Sigmoid colon (tissue), 7 donors: ENCODE measurements around the gene SLC18B1. TPM values are rescaled to one million over a fixed set of nuclear protein-coding genes. Genes with fewer than 3 reads are reported as not detected.

Experiments
- DNase-seq: peaks from one replicate; pipeline ENCODE4 v3.0.0-alpha.2; 2019
- H3K27ac ChIP-seq, 4 donors: fragments of 200-600 bp; sonication (generic); one replicate each; pipeline ENCODE4 v1.5.1; 2016 to 2019; ENCODE audit warnings: mild to moderate bottlenecking in 1 of 4
- H3K27me3 ChIP-seq, 3 donors: fragments of 200-600 bp; sonication (generic); one replicate each; pipeline ENCODE4 v1.5.1; 2019; ENCODE audit warnings: mild to moderate bottlenecking in 1 of 3
- H3K36me3 ChIP-seq, 4 donors: fragments of 200-600 bp; sonication (generic); one replicate each; pipeline ENCODE4 v1.5.1; 2016 to 2019
- H3K4me1 ChIP-seq, 4 donors: fragments of 200-600 bp; sonication (generic); one replicate each; pipeline ENCODE4 v1.5.1; 2017 to 2019
- H3K4me3 ChIP-seq, 4 donors: fragments of 200-600 bp; sonication (generic); one replicate each; pipeline ENCODE4 v1.5.1; 2017 to 2019; ENCODE audit warnings: mild to moderate bottlenecking in 2 of 4, moderate library complexity in 1 of 4
- H3K9me3 ChIP-seq, 4 donors: fragments of 200-600 bp in 3 of 4; sonication (generic) in 3 of 4; one replicate each; pipeline versions ENCODE4 v1.5.1 to v1.6.1; 2013 to 2019
- CTCF ChIP-seq, 4 experiments: fragments of 450-650 bp in 3 of 4; fragments of 200-600 bp in 1 of 4; IDR thresholded peaks; one replicate each; pipeline ENCODE4 v1.5.1; 2016 to 2019; ENCODE audit warnings: antibody characterized with exemption in 4 of 4, mild to moderate bottlenecking in 3 of 4, moderate library complexity in 2 of 4
- EP300 ChIP-seq, 4 donors: sonication (generic); formaldehyde crosslinking; IDR thresholded peaks; one replicate each; pipeline ENCODE4 v1.6.1; 2017; ENCODE audit warnings: antibody characterized with exemption in 4 of 4
- POLR2A ChIP-seq, 2 donors: fragments of 450-650 bp; IDR thresholded peaks; one replicate each; pipeline ENCODE4 v1.6.1; 2016; ENCODE audit warnings: antibody characterized with exemption in 2 of 2, mild to moderate bottlenecking in 2 of 2, moderate library complexity in 2 of 2
- POLR2AphosphoS5 ChIP-seq, 4 donors: sonication (generic); formaldehyde crosslinking; IDR thresholded peaks; one replicate each; pipeline ENCODE4 v1.6.1; 2017; ENCODE audit warnings: antibody characterized with exemption in 4 of 4
- WGBS, 2 donors: extraction: QIAGEN DNeasy Blood & Tissue Kit; methylation state at CpG; one replicate each; pipeline ENCODE4 v1.1.7; 2013; 5-methylcytosine and 5-hydroxymethylcytosine counted together
- intact Hi-C: fragments of 100-400 bp; cut with DNase I; formaldehyde crosslinking; loops from one replicate; pipeline ENCODE4 v1.15.1; 2023
- polyA plus RNA-seq, 3 donors: library from polyadenylated mRNA; stranded (reverse); fragments of 200-250 nt; gene quantifications; one replicate each; pipeline ENCODE4 v1.2.3, GENCODE V29; 2013
- total RNA-seq, 4 donors: library from RNA; depleted of rRNA; stranded (reverse); fragments of >200 nt; gene quantifications; one replicate each; pipeline ENCODE4 v1.1.0, GENCODE V29; 2016
- donor health status: healthy with polysubstance abuse.
- donor health status: Bipolar disorder and iron deficiency.
- donor health status: healthy.

The SLC18B1 gene
- total and polyA plus RNA-seq, 7 donors = 3.0 to 9.1 (median 7.8) TPM

GRCh38 chr6:132746048-132746447 is 52.4 kb downstream of the SLC18B1 start:
- H3K27me3 ChIP-seq = no peaks in the 10 kb centered on the region
- no peaks in the 10 kb centered on the region for H3K36me3 ChIP-seq
- no peak overlapping the region for H3K4me3 ChIP-seq
- no peaks in the 10 kb centered on the region for H3K9me3 ChIP-seq
- no peak for TF ChIP-seq EP300 (IDR thresholded peaks at IDR 0.05)
- no peak for TF ChIP-seq CTCF (IDR thresholded peaks at IDR 0.05)
- no peak for TF ChIP-seq POLR2A (IDR thresholded peaks at IDR 0.05)
- TF ChIP-seq POLR2AphosphoS5 (IDR thresholded peaks at IDR 0.05) = no peak
- no peak overlapping the region for H3K27ac ChIP-seq
- WGBS, 2 donors = 61 to 75% methylated on average over 1 of the region's 1 CpG
- DNase-seq = no peak
- intact Hi-C loops = no loop called here
- no peaks in the 10 kb centered on the region for H3K4me1 ChIP-seq

GRCh38 chr6:132742495-132742894 is 55.9 kb downstream of the SLC18B1 start:
- DNase-seq = no peak
- no peaks in the 10 kb centered on the region for H3K36me3 ChIP-seq
- no peaks in the 10 kb centered on the region for H3K4me1 ChIP-seq
- no peak overlapping the region for H3K27ac ChIP-seq
- WGBS, 2 donors = 58 to 77% methylated on average over 4 of the region's 4 CpGs
- intact Hi-C loops = no loop called here
- no peak overlapping the region for H3K4me3 ChIP-seq
- no peaks in the 10 kb centered on the region for H3K9me3 ChIP-seq
- TF ChIP-seq POLR2A (IDR thresholded peaks at IDR 0.05) (no peak), POLR2AphosphoS5 (IDR thresholded peaks at IDR 0.05) (peak in 1 of 4 donors; percentile 18)
- H3K27me3 ChIP-seq = no peaks in the 10 kb centered on the region

DNA sequence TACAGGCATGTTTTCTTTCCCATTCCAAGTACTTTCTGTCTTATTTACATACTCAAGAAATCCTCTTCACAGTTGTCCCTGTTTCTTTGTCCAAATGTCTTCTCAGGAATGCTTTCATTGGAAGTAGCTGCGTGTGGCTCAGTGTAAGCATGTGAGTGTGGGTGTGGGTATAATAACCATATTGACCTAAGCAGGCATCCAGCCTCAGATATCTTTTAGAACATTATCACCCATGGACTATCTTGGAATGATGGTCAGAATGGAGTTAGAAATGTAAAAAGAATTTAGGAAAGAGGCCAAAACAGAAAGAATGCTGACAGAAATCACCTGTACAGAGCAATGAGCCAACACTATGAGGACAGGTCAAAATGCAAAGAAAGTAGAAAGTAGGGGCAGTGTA is 57.2 kb downstream of the SLC18B1 start:
- no peaks in the 10 kb centered on the region for H3K36me3 ChIP-seq
- no peak overlapping the region for H3K27ac ChIP-seq
- no peaks in the 10 kb centered on the region for H3K27me3 ChIP-seq
- DNase-seq = no peak
- no peaks in the 10 kb centered on the region for H3K9me3 ChIP-seq
- 59 to 93% methylated on average over 1 of the region's 1 CpG for WGBS, 2 donors
- intact Hi-C loops = no loop called here
- TF ChIP-seq POLR2AphosphoS5 (IDR thresholded peaks at IDR 0.05) (no peak), CTCF (IDR thresholded peaks at IDR 0.05) (no peak), EP300 (IDR thresholded peaks at IDR 0.05) (no peak), POLR2A (IDR thresholded peaks at IDR 0.05) (no peak)
- no peaks in the 10 kb centered on the region for H3K4me1 ChIP-seq
- no peak overlapping the region for H3K4me3 ChIP-seq

GRCh38 chr6:132736239-132736638 is 62.2 kb downstream of the SLC18B1 start:
- WGBS, 2 donors = 10 to 53% methylated on average over 1 of the region's 1 CpG

DNA sequence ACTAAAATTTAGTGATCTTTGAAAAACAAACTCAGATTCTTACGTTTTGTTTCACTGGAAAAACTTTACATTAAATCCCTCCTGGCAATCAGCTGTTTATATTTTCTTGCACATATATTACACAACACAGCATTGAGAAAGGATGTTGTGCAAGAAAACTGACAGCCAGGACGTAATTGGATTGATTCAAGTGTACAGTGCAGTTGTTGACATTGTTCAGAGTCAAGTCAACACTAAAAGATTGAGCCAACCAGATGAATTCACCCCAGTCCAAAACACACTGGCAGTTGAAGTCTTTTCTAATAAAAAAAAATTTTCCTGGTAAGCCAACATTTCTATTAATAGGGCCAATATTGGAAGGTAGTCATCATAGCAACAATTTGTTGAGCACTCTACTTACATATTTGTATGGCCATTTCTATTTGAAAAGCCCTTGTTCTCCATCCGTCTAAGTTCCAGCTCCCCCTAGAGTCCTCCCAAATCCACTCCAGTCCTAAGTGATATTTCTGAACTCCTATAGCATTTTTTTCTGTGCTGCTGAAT is 63.7 kb downstream of the SLC18B1 start:
- 20 to 38% methylated on average over 3 of the region's 3 CpGs for WGBS, 2 donors
- Histone ChIP-seq H3K4me1 (peaks cover 0 to 6% (median 2%) of the 10 kb centered on the region in 4 donors), H3K27me3 (no peaks in the 10 kb centered on the region), H3K36me3 (no peaks in the 10 kb centered on the region), H3K4me3 (no peak overlapping the region), H3K27ac (no peak overlapping the region), H3K9me3 (no peaks in the 10 kb centered on the region)
- DNase-seq = no peak
- no peak for TF ChIP-seq CTCF (IDR thresholded peaks at IDR 0.05)
- peak in 1 of 4 donors; percentile 14 for TF ChIP-seq POLR2AphosphoS5 (IDR thresholded peaks at IDR 0.05)
- no peak for TF ChIP-seq POLR2A (IDR thresholded peaks at IDR 0.05)
- TF ChIP-seq EP300 (IDR thresholded peaks at IDR 0.05) = peak in 2 of 4 donors; percentile 8 to 67
- intact Hi-C loops = no loop called here

More at GRCh38 chr6:132736239-132736638, 62.2 kb downstream of the SLC18B1 start:
- no peak overlapping the region for H3K4me3 ChIP-seq
- H3K36me3 ChIP-seq = no peaks in the 10 kb centered on the region
- H3K9me3 ChIP-seq = no peaks in the 10 kb centered on the region
- DNase-seq = no peak
- H3K4me1 ChIP-seq = no peaks in the 10 kb centered on the region
- no peak overlapping the region for H3K27ac ChIP-seq
- H3K27me3 ChIP-seq = no peaks in the 10 kb centered on the region
- no peak for TF ChIP-seq CTCF (IDR thresholded peaks at IDR 0.05)
- TF ChIP-seq EP300 (IDR thresholded peaks at IDR 0.05) = no peak
- no peak for TF ChIP-seq POLR2A (IDR thresholded peaks at IDR 0.05)
- no peak for TF ChIP-seq POLR2AphosphoS5 (IDR thresholded peaks at IDR 0.05)
- intact Hi-C loops = no loop called here
